Aorta (tissue), 5 donors: ENCODE measurements around the gene NTF4. TPM values are rescaled to one million over a fixed set of nuclear protein-coding genes. Genes with fewer than 3 reads are reported as not detected.
"Not testable (repeated sequence)": the region's sequence is repeated elsewhere in the genome, so short reads cannot be mapped to it uniquely, and the experiment has no call there.

ENCODE experiments used
- ATAC-seq: fragments of 200-7000 bp; cut with Tn5 transposase; one replicate; pipeline ENCODE4 v1.9.1; 2022; ENCODE audit warnings: moderate library complexity; ENCODE audit not compliant: low FRiP score
- DNase-seq, 2 donors: peaks; one replicate each; pipeline ENCODE4 v3.0.0-alpha.2; 2020
- H3K27ac ChIP-seq, 2 donors: one replicate each; pipeline ENCODE4 v1.5.1; 2013; ENCODE audit warnings: low read length in 2 of 2, mild to moderate bottlenecking in 2 of 2, moderate library complexity in 2 of 2, control low read depth in 1 of 2, inconsistent platforms in 1 of 2, low read depth in 1 of 2
- H3K27me3 ChIP-seq, 2 donors: one replicate each; pipeline ENCODE4 v1.6.1; 2013; ENCODE audit warnings: control low read depth in 1 of 2, low read length in 1 of 2, mild to moderate bottlenecking in 1 of 2, moderate library complexity in 1 of 2; ENCODE audit not compliant: insufficient read depth in 2 of 2, control insufficient read depth in 1 of 2
- H3K36me3 ChIP-seq, 2 donors: one replicate each; pipeline ENCODE4 v1.6.1; 2013; ENCODE audit warnings: control low read depth in 1 of 2, low read length in 1 of 2, mild to moderate bottlenecking in 1 of 2; ENCODE audit not compliant: insufficient read depth in 2 of 2, control insufficient read depth in 1 of 2
- H3K4me1 ChIP-seq, 2 donors: one replicate each; pipeline ENCODE4 v1.6.1; 2013; ENCODE audit warnings: low read length in 2 of 2, control low read depth in 1 of 2, mild to moderate bottlenecking in 1 of 2, moderate library complexity in 1 of 2; ENCODE audit not compliant: insufficient read depth in 2 of 2, control insufficient read depth in 1 of 2
- H3K4me3 ChIP-seq, 2 donors: one replicate each; pipeline ENCODE4 v1.5.1; 2013; ENCODE audit warnings: low read length in 2 of 2, control low read depth in 1 of 2, mild to moderate bottlenecking in 1 of 2
- H3K9me3 ChIP-seq: one replicate; pipeline ENCODE4 v1.6.1; 2013; ENCODE audit warnings: mild to moderate bottlenecking, low read length; ENCODE audit not compliant: control insufficient read depth
- WGBS, 2 donors: extraction: QIAGEN DNeasy Blood & Tissue Kit; methylation state at CpG; one replicate each; pipeline ENCODE4 v1.1.7; 2013; 5-methylcytosine and 5-hydroxymethylcytosine counted together
- intact Hi-C, 2 donors: fragments of 100-400 bp; cut with DNase I; formaldehyde crosslinking; loops; one replicate each; pipeline versions ENCODE4 v1.14.2 to v1.15.0; 2022
- polyA plus RNA-seq, 2 donors: library from polyadenylated mRNA; stranded (reverse); fragments of 200-250 nt; gene quantifications; one replicate each; pipeline ENCODE4 v1.2.3, GENCODE V29; 2013
- total RNA-seq, 2 donors: library from RNA; stranded (reverse); fragmentation: NEBNext Ultra II Directional; extraction: Animal tissue kit (Norgen Biotek cat#: 25700); gene quantifications; one replicate each; pipeline ENCODE4 v1.2.1, GENCODE V29; 2021
- donor health status: healthy with polysubstance abuse.
- donor health status: Bipolar disorder and iron deficiency.
- donor health status: DM: no; HTN: no; CAD: no.
- donor health status: DM: no; HTN: no; CAD: no.
- donor health status: DM: yes; HTN: yes; CAD: no.

NTF4 gene
- total and polyA plus RNA-seq, 4 donors: not detected

- H3K27ac ChIP-seq: no peak overlapping the region
- 78 to 82% methylated on average over 11 to 13 of the region's 13 CpGs for WGBS, 2 donors
These were observed 1.4 kb upstream of the NTF4 start for GRCh38 chr19:49065905-49066512.

DNA sequence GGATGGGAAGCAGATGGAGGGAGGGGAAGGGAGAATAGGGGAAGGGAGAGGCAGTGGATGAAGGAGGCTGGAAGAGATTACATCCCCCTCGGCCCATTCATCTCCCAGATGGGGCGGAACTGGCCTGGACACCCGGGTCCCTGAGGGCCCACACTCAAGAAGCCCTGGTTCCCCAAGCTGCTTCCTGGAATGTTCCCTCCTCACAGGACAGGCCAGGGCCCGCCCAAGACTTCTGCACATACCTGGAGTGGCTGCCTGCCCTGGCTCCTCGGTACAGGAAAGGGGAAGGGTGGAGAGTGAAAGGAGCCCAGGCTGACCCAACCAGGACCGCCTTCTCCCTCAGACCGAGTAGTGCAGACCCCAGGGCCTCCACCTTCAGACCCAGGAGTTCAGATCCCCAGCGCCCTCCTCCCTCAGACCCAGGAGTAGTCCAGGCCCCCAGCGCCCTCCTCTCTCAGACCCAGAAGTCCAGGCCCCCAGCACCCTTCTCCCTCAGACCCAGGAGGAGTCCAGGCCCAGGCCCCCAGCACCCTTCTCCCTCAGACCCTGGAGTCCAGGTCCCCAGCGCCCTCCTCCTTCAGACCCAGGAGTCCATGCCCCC, 489 bp downstream of the NTF4 start:
- ATAC-seq (no peak), DNase-seq (no peak)
- H3K36me3 ChIP-seq: no peaks in the 10 kb centered on the region
- H3K9me3 ChIP-seq: no peaks in the 10 kb centered on the region
- intact Hi-C loops: no loop called here
- WGBS, 2 donors: 48 to 59% methylated on average over 9 to 10 of the region's 10 CpGs
- no peak overlapping the region for H3K27ac ChIP-seq
- H3K4me3 ChIP-seq: no peak overlapping the region
- H3K27me3 ChIP-seq: no peaks in the 10 kb centered on the region
- no peaks in the 10 kb centered on the region for H3K4me1 ChIP-seq

More at GRCh38 chr19:49065905-49066512, 1.4 kb upstream of the NTF4 start:
- H3K4me3 ChIP-seq: no peak overlapping the region
- no peaks in the 10 kb centered on the region for H3K9me3 ChIP-seq
- intact Hi-C loops: no loop called here
- no peak for DNase-seq
- ATAC-seq: no peak
- no peaks in the 10 kb centered on the region for H3K27me3 ChIP-seq
- H3K36me3 ChIP-seq: no peaks in the 10 kb centered on the region
- H3K4me1 ChIP-seq: no peaks in the 10 kb centered on the region

- Histone ChIP-seq H3K9me3 (no peaks in the 10 kb centered on the region), H3K4me3 (no peak overlapping the region), H3K36me3 (no peaks in the 10 kb centered on the region), H3K27me3 (no peaks in the 10 kb centered on the region), H3K27ac (no peak overlapping the region), H3K4me1 (no peaks in the 10 kb centered on the region)
- ATAC-seq: no peak
- DNase-seq: no peak
- intact Hi-C loops: no loop called here
- 79 to 86% methylated on average over 25 of the region's 25 CpGs for WGBS, 2 donors
These were observed 3.2 kb downstream of the NTF4 start for GRCh38 chr19:49061445-49061844.

- Histone ChIP-seq H3K4me3 (no peak overlapping the region), H3K27me3 (no peaks in the 10 kb centered on the region), H3K36me3 (no peaks in the 10 kb centered on the region), H3K27ac (no peak overlapping the region), H3K9me3 (no peaks in the 10 kb centered on the region), H3K4me1 (no peaks in the 10 kb centered on the region)
- ATAC-seq (no peak), DNase-seq (no peak)
- WGBS, 2 donors: 96 to 98% methylated on average over 2 of the region's 2 CpGs
- intact Hi-C loops: no loop called here
These were observed 3.6 kb downstream of the NTF4 start for GRCh38 chr19:49061000-49061399.

- Histone ChIP-seq H3K27me3 (no peaks in the 10 kb centered on the region), H3K4me1 (no peaks in the 10 kb centered on the region), H3K27ac (no peak overlapping the region), H3K9me3 (no peaks in the 10 kb centered on the region), H3K4me3 (no peak overlapping the region), H3K36me3 (no peaks in the 10 kb centered on the region)
- WGBS, 2 donors: 59 to 62% methylated on average over 9 of the region's 9 CpGs
- intact Hi-C loops: no loop called here
- no peak for ATAC-seq
- DNase-seq: no peak
These were observed 5.6 kb downstream of the NTF4 start for GRCh38 chr19:49059053-49059452.

DNA sequence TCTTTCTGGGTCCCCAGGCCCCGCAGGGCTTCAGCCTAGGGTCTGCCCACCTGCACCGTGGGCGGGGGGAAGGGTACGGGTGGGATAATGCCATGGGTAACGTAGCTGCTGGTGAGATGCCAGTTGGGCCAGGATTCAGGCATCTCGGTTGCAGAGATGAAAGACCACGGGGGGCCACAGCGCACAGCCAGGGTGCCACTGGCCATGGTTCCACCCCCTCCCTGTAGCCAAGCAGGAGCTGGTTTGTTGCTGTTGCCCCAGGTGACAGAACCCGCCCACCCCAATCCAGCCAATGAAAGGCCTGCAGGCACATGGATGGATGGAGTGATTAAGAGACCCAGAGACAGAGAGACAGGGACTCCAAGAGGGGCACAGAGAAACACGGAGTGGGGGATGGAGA, 6.1 kb downstream of the NTF4 start:
- no peaks in the 10 kb centered on the region for H3K36me3 ChIP-seq
- H3K27ac ChIP-seq: no peak overlapping the region
- H3K27me3 ChIP-seq: no peaks in the 10 kb centered on the region
- H3K9me3 ChIP-seq: no peaks in the 10 kb centered on the region
- no peak for ATAC-seq
- intact Hi-C loops: no loop called here
- WGBS, 2 donors: 34 to 36% methylated on average over 10 of the region's 10 CpGs
- DNase-seq: no peak
- H3K4me1 ChIP-seq: no peaks in the 10 kb centered on the region
- H3K4me3 ChIP-seq: no peak overlapping the region

GRCh38 chr19:49057636-49058234, 6.9 kb downstream of the NTF4 start, which contains the start of gene CGB7:
Gene CGB7, minus strand, starts transcription at chr19:49057749. Its CDS starts 2,374 bp downstream, at chr19:49055375.
- intact Hi-C loops: no loop called here
- H3K4me1 ChIP-seq: no peaks in the 10 kb centered on the region
- ATAC-seq (peak; percentile 71), DNase-seq (peak; percentile 82 to 92)
- no peaks in the 10 kb centered on the region for H3K9me3 ChIP-seq
- 1 to 3% methylated on average over 34 to 38 of the region's 38 CpGs for whole genome bisulfite sequencing, 2 donors
- H3K27me3 ChIP-seq: no peaks in the 10 kb centered on the region
- H3K4me3 ChIP-seq: peak within 1 kb of the TSS in 1 of 2 donors; percentile 30
- H3K36me3 ChIP-seq: no peaks in the 10 kb centered on the region
- H3K27ac ChIP-seq: no peak within 1 kb of the TSS

DNA sequence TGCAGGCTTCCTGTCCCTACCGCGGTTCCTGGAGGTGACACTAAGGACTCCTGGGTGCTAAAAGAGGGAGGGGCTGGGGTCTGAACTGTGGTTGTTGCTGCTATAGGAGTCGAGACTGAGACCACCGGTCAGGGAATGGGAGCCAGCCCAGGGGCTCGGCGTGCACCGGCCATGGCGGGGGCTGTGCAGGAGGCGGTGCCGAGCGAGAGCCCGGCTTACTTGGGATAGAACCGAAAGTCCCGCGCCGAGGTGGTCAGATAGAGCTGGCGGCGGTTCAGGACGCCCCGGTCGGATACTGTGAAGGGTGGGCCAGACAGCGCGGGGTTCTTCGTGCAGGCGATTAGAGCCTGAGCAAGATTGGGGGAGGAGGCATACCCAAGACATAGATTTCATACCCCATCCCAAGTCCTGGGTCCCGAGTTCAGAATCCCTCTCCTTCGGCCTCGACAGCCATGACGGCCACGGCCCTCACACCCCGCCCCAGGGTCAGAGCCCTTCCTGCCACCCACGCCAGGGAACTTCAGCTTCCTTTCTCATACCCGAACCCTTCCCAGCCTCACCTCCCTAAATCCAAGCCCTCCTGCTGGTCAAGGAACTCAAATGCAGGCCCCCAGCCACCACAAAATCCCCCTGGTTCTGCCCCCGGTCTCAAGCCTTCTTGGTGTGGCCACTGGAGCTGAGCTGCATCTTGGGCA, 7.6 kb downstream of the NTF4 start:
- H3K27me3 ChIP-seq, DNase-seq, H3K27ac ChIP-seq, H3K9me3 ChIP-seq, H3K36me3 ChIP-seq, intact Hi-C loops, H3K4me1 ChIP-seq: not testable (repeated sequence)
- ATAC-seq: peak; percentile 43
- peak overlapping the region in 1 of 2 donors; percentile 30 for H3K4me3 ChIP-seq
- 2 to 3% methylated on average over 27 to 34 of the region's 34 CpGs for WGBS, 2 donors
